Neural progenitor cell (in vitro differentiated cells): ENCODE data around the gene ETHE1.

ENCODE experiments used
- EZH2 ChIP-seq: fragments of 200-600 bp; sonication (generic); IDR thresholded peaks from 2 replicates; pipeline ENCODE4 v1.6.1; 2017; ENCODE audit warnings: antibody characterized with exemption, mild to moderate bottlenecking, moderate library complexity
- EZH2phosphoT487 ChIP-seq: fragments of 200-600 bp; sonication (generic); IDR thresholded peaks from 2 replicates; pipeline ENCODE4 v1.6.1; 2017; ENCODE audit warnings: antibody characterized with exemption
- TF ChIP-seq, protein P1 (sequence below): fragments of 200-600 bp; sonication (generic); IDR thresholded peaks from 2 replicates; pipeline ENCODE4 v1.5.1; 2017; ENCODE audit warnings: antibody characterized with exemption, mild to moderate bottlenecking

DNA sequence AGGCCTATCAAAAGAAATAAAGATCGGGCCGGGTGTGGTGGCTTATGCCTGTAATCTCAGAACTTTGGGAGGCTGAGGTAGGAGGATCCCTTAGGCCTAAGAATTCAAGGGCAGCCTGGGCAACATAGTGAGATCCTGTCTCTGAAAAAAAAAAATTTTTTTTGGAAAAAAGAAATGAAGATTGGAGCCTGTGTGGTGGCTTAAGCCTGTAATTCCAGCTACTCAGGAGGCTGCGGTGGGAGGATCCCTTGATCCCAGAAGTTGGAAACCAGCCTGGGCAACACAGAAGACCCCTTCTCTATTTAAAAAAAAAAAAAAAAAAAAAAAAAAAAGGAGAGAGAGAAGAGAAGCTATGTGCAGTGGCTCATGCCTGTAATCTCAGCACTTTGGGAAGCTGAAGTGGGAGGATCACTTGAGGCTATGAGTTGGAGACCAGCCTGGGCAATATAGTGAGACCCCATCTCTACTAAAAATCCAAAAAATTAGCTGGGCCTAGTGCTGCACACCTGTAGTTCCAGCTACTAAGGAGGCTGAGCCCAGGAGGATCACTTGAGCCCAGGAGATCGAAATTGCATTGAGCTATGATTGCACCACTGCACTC, 46.9 kb downstream of the ETHE1 start:
- TF ChIP-seq, protein P1, sequence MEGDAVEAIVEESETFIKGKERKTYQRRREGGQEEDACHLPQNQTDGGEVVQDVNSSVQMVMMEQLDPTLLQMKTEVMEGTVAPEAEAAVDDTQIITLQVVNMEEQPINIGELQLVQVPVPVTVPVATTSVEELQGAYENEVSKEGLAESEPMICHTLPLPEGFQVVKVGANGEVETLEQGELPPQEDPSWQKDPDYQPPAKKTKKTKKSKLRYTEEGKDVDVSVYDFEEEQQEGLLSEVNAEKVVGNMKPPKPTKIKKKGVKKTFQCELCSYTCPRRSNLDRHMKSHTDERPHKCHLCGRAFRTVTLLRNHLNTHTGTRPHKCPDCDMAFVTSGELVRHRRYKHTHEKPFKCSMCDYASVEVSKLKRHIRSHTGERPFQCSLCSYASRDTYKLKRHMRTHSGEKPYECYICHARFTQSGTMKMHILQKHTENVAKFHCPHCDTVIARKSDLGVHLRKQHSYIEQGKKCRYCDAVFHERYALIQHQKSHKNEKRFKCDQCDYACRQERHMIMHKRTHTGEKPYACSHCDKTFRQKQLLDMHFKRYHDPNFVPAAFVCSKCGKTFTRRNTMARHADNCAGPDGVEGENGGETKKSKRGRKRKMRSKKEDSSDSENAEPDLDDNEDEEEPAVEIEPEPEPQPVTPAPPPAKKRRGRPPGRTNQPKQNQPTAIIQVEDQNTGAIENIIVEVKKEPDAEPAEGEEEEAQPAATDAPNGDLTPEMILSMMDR: no peak
- TF ChIP-seq EZH2: no peak
- no peak for TF ChIP-seq EZH2phosphoT487
